Ecto neural progenitor cell (in vitro differentiated cells): Measurements from ENCODE around the gene JADE2.
A peak's percentile ranks its signal among the peaks of the same experiment; 100 is the strongest.

Experiments used
- DNase-seq: peaks from one replicate; pipeline ENCODE4 v3.0.0-alpha.2; 2018; ENCODE audit warnings: low spot score

JADE2 gene

DNA sequence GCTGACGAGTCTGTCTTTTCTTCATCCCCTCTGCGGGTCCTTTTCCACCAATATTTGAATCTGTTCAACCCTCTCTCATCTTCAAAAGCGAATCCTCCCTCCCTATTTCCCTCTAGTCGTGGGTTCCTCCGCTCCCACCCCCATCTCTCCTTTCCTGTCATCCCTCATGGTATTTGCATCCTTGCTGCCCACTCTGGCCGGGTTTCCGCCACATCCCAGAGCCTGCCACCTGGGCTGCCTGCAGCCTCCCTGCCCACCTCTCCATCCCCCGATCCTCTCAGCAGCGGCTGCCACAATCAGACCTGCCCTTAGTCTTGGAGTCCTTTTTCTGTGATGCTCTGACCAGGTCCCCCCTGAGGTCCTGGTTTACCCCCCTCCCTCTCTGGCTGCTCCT, 44.9 kb downstream of the JADE2 start:
- no peak for DNase-seq

GRCh38 chr5:134570886-134571285, 45.4 kb downstream of the JADE2 start:
- no peak for DNase-seq

DNA sequence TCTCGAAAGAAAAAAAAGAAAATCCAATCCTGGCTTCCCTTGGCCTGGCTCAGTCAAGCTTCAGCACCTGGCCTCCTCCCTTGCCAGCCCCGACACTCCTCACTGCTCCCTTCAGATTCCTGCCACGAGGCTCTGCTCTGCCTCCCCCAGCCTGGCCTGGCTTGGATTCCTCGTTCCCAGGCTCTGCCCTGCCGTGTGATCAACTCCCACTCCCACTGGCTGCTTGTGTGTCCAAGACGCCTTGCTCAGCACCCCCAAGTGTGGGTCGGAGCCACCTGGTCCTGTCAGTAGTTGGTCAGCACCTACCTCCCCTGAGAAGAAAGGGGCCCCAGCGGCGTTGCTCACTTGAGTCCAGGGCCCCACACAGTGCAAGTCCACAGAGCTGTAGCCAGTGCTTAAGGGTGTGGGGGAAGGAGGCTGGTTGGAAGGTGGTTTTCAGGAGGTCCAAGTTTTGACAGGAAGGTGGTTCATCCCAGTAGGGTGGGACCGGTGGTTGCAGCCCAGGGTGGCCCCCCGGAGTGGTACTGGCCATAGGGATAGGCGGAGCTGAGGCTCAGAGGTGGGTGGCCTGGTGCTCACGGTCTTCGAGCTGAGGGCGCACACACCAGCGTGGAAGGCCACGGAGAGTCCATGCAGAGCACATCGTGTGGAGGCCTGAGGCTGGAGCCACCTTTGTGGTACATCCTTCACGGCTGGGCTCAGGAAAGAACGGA, 46.4 kb downstream of the JADE2 start:
- DNase-seq: no peak

GRCh38 chr5:134572811-134573210, 47.3 kb downstream of the JADE2 start:
- no peak for DNase-seq

GRCh38 chr5:134574521-134574920, 49.1 kb downstream of the JADE2 start:
- no peak for DNase-seq

- DNase-seq: no peak
These were observed 49.8 kb downstream of the JADE2 start for GRCh38 chr5:134575316-134575715.

GRCh38 chr5:134576386-134577021, 51.0 kb downstream of the JADE2 start:
- DNase-seq: no peak

DNA sequence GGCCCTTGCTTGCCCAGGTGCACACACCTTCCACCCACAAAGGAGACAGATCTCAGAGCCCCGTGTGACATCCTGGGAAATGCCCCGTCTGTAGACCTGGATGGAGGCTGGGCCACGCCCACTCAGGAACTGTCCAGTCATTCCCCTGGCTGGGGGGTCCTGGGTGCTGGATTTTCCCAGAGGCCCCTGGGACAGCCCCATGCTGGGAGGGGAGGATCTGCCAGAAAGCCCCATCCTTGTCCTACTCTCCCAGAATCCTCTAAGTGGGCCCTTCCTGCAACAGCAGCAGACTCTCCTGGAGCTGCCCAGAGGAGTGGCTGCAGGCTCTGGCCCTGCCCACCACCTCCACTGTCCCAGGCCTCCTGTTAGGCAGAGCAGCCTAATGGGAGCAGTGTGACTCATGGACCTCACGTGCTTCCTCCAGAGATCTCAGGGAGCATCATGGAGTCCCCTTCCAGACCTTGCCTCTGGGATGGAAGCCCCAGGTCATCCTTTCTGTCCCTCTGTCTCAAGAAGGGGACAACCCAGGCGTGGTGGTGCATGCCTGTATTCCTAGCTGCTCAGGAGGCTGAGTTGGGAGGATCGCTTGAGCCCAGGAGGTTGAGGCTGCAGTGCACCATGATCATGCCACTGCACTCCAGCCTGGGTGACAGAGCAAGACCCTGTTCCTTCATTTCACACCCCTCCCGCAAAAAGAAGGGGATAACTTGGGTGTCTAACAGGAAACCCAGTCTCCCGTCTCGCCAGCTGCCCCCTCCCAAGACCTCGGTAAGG, 51.7 kb downstream of the JADE2 start:
- DNase-seq: no peak

DNA sequence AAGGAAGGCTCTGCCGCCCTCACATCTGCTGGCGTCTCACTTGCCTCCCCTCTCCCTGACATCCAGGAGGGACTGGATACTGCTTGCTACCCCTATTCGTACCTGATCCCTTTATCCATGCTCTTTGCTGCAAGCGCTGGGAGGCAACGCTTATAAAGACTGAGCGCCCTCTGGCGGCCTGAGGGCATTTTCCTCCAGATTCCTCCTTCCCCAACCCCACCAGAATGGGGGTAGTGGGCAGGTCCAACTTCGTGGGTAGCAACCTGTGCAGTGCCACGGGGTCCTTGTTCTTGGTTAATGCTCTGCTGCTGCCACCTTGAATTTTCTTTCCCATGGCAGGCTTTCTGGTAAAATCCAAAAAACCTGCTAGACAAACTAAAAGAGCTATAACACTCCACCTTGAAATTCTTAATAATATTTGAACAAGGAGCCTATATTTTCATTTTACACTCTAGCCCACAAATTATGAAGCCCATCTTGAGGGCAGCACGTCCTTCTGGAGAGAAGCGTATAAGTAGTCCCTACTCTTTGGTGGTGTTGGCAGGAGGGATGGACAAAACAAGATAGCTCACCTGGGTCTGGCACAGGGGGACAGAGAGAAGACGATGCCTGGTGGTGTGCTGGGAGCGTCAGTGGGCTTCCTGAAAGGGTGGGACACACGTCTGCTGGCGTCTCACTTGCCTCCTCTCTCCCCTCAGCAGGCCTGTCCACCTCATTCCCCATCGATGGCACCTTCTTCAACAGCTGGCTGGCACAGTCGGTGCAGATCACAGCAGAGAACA, 52.5 kb downstream of the JADE2 start:
- DNase-seq: peak; percentile 88

GRCh38 chr5:134578578-134579283, 53.3 kb downstream of the JADE2 start:
- no peak for DNase-seq

DNA sequence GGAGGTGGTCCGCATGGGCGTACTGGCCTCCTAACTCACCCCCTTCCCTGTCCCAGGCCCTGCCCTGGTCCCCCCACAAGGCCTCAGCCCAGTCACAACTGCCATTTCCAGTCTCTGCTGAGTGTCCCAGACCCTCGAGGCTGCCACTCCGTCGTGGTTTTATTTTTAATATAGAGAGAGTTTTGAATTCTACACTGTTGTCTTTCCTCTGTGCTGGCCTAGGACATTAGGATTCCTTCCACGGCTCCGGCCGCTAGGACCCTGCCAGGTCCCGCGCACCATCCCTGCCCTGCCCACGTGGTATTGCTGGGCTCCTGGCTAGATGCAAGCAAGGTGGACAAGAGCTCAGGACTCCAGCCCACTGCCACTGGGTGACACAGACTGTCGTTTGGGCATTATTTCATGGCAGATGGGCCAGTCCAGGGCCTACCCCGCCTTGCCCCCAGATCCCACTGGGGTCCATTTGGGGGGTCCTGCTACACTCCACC, 53.9 kb downstream of the JADE2 start:
- no peak for DNase-seq

DNA sequence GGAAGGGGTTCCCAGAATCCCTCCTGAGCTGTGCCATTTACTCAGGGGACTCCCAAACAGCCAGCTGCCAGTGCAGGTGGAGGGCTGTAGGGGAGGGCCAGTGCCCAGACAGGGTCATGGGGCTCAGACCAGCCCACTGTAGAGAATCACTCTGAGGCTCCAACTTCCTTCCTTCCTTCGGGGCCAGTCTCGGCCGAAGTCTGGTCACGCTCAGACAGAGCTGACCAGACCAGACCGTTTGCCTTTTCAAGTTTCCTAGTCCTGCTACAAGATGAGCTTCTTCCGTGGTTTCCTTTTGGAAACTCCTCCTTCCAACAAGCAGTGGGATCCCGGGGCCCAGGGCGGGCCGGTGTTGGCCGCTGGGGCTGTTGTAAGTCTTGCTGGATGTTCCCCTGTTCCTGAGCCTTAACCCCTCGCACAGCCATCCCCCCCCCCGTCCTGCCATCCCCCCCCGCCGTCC, 54.6 kb downstream of the JADE2 start:
- no peak for DNase-seq

- no peak for DNase-seq
These were observed 55.9 kb downstream of the JADE2 start for GRCh38 chr5:134581241-134581981.

GRCh38 chr5:134582281-134582680, 56.8 kb downstream of the JADE2 start:
- no peak for DNase-seq

- DNase-seq: no peak
These were observed 57.5 kb downstream of the JADE2 start for GRCh38 chr5:134582941-134583340.

DNA sequence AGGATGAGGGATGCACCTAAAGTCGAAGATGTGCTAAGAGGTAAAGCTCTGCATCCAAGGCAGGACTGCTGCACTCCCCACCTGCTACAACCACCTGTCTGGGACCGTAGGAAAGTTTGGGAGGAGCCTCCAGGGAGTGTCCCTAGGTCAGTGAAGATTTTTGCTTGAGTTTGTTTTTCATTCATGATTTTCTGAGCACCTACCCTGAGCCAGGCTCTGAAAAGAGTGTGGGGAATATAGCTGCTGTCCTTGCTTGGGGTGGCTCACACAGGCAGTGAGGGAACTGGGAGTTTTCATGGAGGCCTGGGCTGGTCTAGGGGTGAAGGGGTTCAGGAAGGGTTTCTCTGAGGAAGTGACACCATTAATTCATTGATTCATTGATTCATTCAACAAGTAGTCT, 58.3 kb downstream of the JADE2 start:
- DNase-seq: peak; percentile 35

DNA sequence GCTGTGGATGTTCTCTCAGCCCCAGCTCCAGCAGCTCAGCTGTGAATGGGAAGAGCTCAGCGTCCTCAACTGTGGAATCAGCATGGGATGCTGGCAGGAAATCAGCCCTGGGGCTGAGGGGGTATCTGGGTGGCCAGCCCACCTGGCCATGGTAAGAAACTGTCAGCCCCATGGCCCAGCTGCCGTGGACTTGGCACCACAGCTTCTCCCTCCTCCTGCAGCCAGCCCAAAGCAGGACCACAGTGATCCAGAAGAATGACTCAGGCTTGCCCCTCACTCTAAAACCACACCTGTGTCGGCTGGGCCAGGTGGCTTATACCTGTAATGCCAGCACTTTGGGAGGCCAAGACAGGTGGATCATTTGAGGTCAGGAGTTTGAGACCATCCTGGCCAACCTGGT, 59.2 kb downstream of the JADE2 start:
- peak; percentile 30 for DNase-seq

DNA sequence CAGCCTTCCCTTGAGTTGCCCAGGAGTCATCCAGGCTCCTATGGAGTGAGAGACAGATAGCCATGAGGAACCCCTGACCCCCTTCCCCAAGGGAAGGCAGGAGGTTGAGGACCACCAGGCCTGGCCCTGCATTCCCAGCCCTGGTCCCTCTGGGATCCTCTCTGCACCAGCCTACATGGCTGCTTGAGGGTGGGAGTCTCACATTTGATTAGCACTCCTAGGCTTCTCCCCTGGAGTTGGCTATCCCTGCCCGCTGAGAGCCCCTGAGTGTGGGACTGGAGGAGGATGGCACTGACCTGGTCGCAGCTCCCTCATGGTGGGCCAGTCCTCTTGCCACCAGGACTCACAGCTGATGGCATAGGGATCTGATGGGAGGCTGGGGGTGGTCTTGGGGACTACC, 60.5 kb downstream of the JADE2 start:
- DNase-seq: peak; percentile 42

GRCh38 chr5:134586866-134587524, 61.5 kb downstream of the JADE2 start:
- peak; percentile 89 for DNase-seq

GRCh38 chr5:134590992-134591659, 65.7 kb downstream of the JADE2 start:
- no peak for DNase-seq
